ENCODE measurements around the gene GALNS. TPM values are rescaled to one million over a fixed set of nuclear protein-coding genes. Genes with fewer than 3 reads are reported as not detected.

The GALNS gene
- total and polyA plus RNA-seq, 2 of the 8 experiments (the other 6 are each of a cell fraction or from before 2014, with no cell fraction given), result 8.9 to 17.8 TPM

GRCh38 chr16:88812513-88813268 lies 44.1 kb downstream of the GALNS start:
- no peaks in the 10 kb centered on the region for H3K9me3 ChIP-seq (ENCODE audit: insufficient read depth in 2 of 2, low read depth in 1 of 2, low read length in 1 of 2)
- TF ChIP-seq CEBPB (IDR thresholded peaks at IDR 0.05; ENCODE audit: low read depth, low read length) (peak; percentile 71), TEAD4 (IDR thresholded peaks at IDR 0.05; ENCODE audit: low read depth, low read length) (no peak), BRCA1 (IDR thresholded peaks at IDR 0.05; ENCODE audit: low read depth, low read length) (no peak)
- TF ChIP-seq, protein P1, sequence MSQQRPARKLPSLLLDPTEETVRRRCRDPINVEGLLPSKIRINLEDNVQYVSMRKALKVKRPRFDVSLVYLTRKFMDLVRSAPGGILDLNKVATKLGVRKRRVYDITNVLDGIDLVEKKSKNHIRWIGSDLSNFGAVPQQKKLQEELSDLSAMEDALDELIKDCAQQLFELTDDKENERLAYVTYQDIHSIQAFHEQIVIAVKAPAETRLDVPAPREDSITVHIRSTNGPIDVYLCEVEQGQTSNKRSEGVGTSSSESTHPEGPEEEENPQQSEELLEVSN (IDR thresholded peaks at IDR 0.05), result 0 out of 2 replicates have a peak, but pooled peaks have one; percentile 37
- WGBS, 2 experiments (ENCODE audit: extremely low coverage in 1 of 2, insufficient coverage in 1 of 2, insufficient read length in 1 of 2, insufficient replicate concordance in 2 of 2, low coverage in 1 of 2, low lambda C conversion rate in 2 of 2, missing lambda C conversion rate in 1 of 2), result 46% methylated on average over 25 of the region's 37 CpGs; no CpG with 5 or more reads in 1 of the 2 experiments
- H2BK20ac ChIP-seq (ENCODE audit: low read length), result no peak overlapping the region
- H4K5ac ChIP-seq (ENCODE audit: insufficient read length, low read depth, low read length), result peak overlapping the region; percentile 100
- H4K20me1 ChIP-seq (replicated peaks in 1 of 2; ENCODE audit: control insufficient read depth in 1 of 2, insufficient read depth in 2 of 2, low read length in 2 of 2), result peaks cover 20 to 25% of the 10 kb centered on the region in 2 experiments
- ChIA-PET CTCF (ENCODE audit: partially characterized antibody) (interaction anchor here (0.6 to 5.7 kb wide), 26 partner anchors 8 to 404 kb away, joined by 3 to 29 read pairs (median 4); partner anchors contain the start of genes GALNS and TRAPPC2L), POLR2A (ENCODE audit: partially characterized antibody) (interaction anchor here (0.7 to 8.1 kb wide), 17 partner anchors 6 to 361 kb away, joined by 3 to 77 read pairs (median 4); partner anchors contain the start of genes GALNS and TRAPPC2L)
- H3K79me1 ChIP-seq (ENCODE audit: low read depth, low read length), result 0 out of 2 replicates have a peak, but pooled peaks cover 6% of the 10 kb centered on the region
- peaks cover 0 to 18% of the 10 kb centered on the region in 2 experiments; a peak in 2 of 4 replicates for H3K79me2 ChIP-seq (ENCODE audit: control insufficient read depth in 1 of 2, insufficient read depth in 2 of 2, low read length in 2 of 2)
- no peak overlapping the region for H3K18ac ChIP-seq (ENCODE audit: extremely low read depth, low read length)
- H3K9ac ChIP-seq (replicated peaks in 1 of 4; ENCODE audit: extremely low read depth in 1 of 4, low read depth in 3 of 4, low read length in 3 of 4), result peak overlapping the region in 3 of 4 experiments; percentile 33 to 86 (median 86); a peak in 4 of 7 replicates
- H4K8ac ChIP-seq (ENCODE audit: extremely low read depth, insufficient read depth, low read length), result peak overlapping the region; percentile 98
- H3K56ac ChIP-seq (replicated peaks; ENCODE audit: insufficient read length, low read depth, low read length), result peak overlapping the region; percentile 98
- no peak overlapping the region for H3K23ac ChIP-seq (ENCODE audit: insufficient read length)
- no peak overlapping the region for H2AK5ac ChIP-seq (ENCODE audit: low read depth, low read length)
- H3K14ac ChIP-seq (ENCODE audit: insufficient read length), result no peak overlapping the region
- peaks cover 10% of the 10 kb centered on the region for H3K23me2 ChIP-seq (ENCODE audit: low read depth, low read length)
- peak overlapping the region; percentile 85; the same call in 1 of the 2 replicates for H3K27ac ChIP-seq (ENCODE audit: low read depth, low read length)
- H2BK15ac ChIP-seq (ENCODE audit: low read length), result no peak overlapping the region
- no peak overlapping the region for H2BK12ac ChIP-seq (ENCODE audit: low read depth, low read length)
- no peak for FAIRE-seq
- H3K36me3 ChIP-seq (ENCODE audit: control insufficient read depth in 2 of 4, insufficient read depth in 4 of 4, low read length in 3 of 4), result peaks cover 11 to 31% (median 18%) of the 10 kb centered on the region in 4 experiments
- no peaks in the 10 kb centered on the region for H3K27me3 ChIP-seq (replicated peaks in 1 of 4; ENCODE audit: control insufficient read depth in 3 of 4, extremely low read depth in 1 of 4, insufficient read depth in 3 of 4, low read length in 3 of 4)
- peak overlapping the region; percentile 67 to 86 (median 82) for H3K4me3 ChIP-seq (ENCODE audit: extremely low read depth in 1 of 4, insufficient read depth in 2 of 4, low read depth in 3 of 4, low read length in 4 of 4)
- DNase-seq (ENCODE audit: low read depth in 1 of 2, low spot score in 2 of 2), result no peak
- H3K4ac ChIP-seq (replicated peaks; ENCODE audit: insufficient read length, low read depth, low read length), result no peak overlapping the region
- peak overlapping the region; percentile 82 to 90 for H3K4me2 ChIP-seq (ENCODE audit: insufficient read depth in 1 of 2, low read depth in 2 of 2, low read length in 2 of 2)
- H2BK5ac ChIP-seq (ENCODE audit: low read depth, low read length), result no peak overlapping the region
- H3K4me1 ChIP-seq (replicated peaks in 1 of 4; ENCODE audit: control insufficient read depth in 3 of 4, insufficient read depth in 4 of 4, low read length in 3 of 4), result peaks cover 0 to 11% (median 4%) of the 10 kb centered on the region in 4 experiments; a peak in 5 of 7 replicates
- H4K91ac ChIP-seq (replicated peaks; ENCODE audit: insufficient read length, low read length), result peak overlapping the region; percentile 99
- H2AFZ ChIP-seq (ENCODE audit: low read length), result peak overlapping the region; percentile 72; the same call in 1 of the 2 replicates
- no peak overlapping the region for H2BK120ac ChIP-seq (replicated peaks; ENCODE audit: low read depth, low read length)
